ENCODE data around the gene PHF13. TPM values are rescaled to one million over a fixed set of nuclear protein-coding genes. Genes with fewer than 3 reads are reported as not detected.
"Not testable (repeated sequence)": the region's sequence is repeated elsewhere in the genome, so short reads cannot be mapped to it uniquely, and the experiment has no call there.

Gene PHF13
- total and polyA plus RNA-seq, 2 experiments from 2014 or later: 9.6 to 11.4 TPM

DNA sequence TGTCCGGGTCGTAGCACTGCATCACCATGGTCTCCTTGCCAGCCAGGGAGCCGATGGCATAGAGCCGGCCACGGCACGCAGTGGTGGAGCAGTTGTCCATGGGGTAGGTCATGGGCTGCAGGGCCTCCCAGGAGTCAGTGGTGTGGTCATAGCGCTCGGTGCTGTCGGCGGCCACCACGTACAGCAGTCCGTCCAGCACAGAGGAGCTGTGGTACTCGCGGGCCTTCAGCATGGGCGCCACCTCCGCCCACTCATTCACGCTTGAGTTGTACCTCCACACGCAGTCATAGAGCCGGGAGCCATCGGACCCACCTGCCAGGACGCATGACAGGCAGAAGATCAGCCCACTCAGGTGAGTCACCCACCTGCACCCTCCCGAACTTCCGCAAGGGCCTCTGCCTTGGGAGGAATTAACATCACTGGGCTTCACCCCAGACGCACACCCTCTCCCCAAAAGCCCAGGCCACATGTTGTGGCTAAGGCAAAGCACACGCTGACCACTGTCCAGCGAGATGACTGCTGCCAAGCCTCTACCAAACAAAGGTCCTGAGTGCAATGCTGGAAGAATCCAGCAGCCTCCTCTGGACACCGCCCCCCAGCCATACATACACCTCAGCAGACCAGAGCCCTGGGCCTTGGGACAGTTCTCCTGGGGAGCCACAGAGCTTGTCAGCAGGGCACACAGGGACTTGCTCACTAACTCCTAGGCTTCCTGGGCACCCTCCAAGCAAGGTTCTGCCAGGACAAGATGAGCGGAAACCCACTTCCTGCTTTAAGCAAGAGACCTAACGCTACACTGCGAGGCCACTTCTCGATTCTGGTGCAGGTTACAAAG, 14.2 kb upstream of the PHF13 start:
- Histone ChIP-seq H2AFZ (no peak overlapping the region), H3K27ac (no peak overlapping the region), H3K9me3 (ENCODE audit: low read depth) (no peaks in the 10 kb centered on the region), H3K79me2 (peaks cover 56% of the 10 kb centered on the region), H3K4me2 (peak overlapping the region; percentile 88), H3K27me3 (no peaks in the 10 kb centered on the region), H3K9me2 (replicated peaks; ENCODE audit: insufficient read depth) (no peaks in the 10 kb centered on the region), H4K20me1 (ENCODE audit: insufficient read depth, poor library complexity, severe bottlenecking) (peaks cover 29% of the 10 kb centered on the region), H3K36me3 (replicated peaks; ENCODE audit: insufficient read depth, low read depth) (no peaks in the 10 kb centered on the region), H3K4me3 (no peak overlapping the region), H3K4me1 (ENCODE audit: insufficient read depth) (peaks cover 25% of the 10 kb centered on the region)
- WGBS (ENCODE audit: low lambda C conversion rate, missing lambda C conversion rate): 96% methylated on average over 31 of the region's 31 CpGs
- TF ChIP-seq EZH2 (IDR thresholded peaks at IDR 0.05; ENCODE audit: borderline replicate concordance) (no peak), EZH2phosphoT487 (IDR thresholded peaks at IDR 0.05; ENCODE audit: low read depth, severe bottlenecking, unreplicated experiment) (no peak), CTCF (IDR thresholded peaks at IDR 0.05; ENCODE audit: poor library complexity) (no peak)
- DNase-seq (ENCODE audit: low spot score): no peak

GRCh38 chr1:6599991-6600390, 13.5 kb upstream of the PHF13 start:
- H3K4me1 ChIP-seq (ENCODE audit: insufficient read depth): peaks cover 31% of the 10 kb centered on the region
- H4K20me1 ChIP-seq (ENCODE audit: insufficient read depth, poor library complexity, severe bottlenecking): peaks cover 29% of the 10 kb centered on the region
- not testable (repeated sequence) for DNase-seq (ENCODE audit: low spot score); H3K36me3 ChIP-seq (replicated peaks; ENCODE audit: insufficient read depth, low read depth); H3K9me3 ChIP-seq (ENCODE audit: low read depth); H3K27me3 ChIP-seq; H3K9me2 ChIP-seq (replicated peaks; ENCODE audit: insufficient read depth); H2AFZ ChIP-seq
- WGBS (ENCODE audit: low lambda C conversion rate, missing lambda C conversion rate): 87% methylated on average over 8 of the region's 8 CpGs
- peak overlapping the region; percentile 88 for H3K4me2 ChIP-seq
- H3K4me3 ChIP-seq: peak overlapping the region; percentile 6
- peak overlapping the region; percentile 100 for H3K27ac ChIP-seq
- peaks cover 59% of the 10 kb centered on the region for H3K79me2 ChIP-seq

- DNase-seq (ENCODE audit: low spot score): no peak
- 27% methylated on average over 10 of the region's 10 CpGs for WGBS (ENCODE audit: low lambda C conversion rate, missing lambda C conversion rate)
- Histone ChIP-seq H2AFZ (no peak overlapping the region), H3K79me2 (peaks cover 62% of the 10 kb centered on the region), H3K36me3 (replicated peaks; ENCODE audit: insufficient read depth, low read depth) (no peaks in the 10 kb centered on the region), H3K4me3 (peak overlapping the region; percentile 6), H3K27ac (peak overlapping the region; percentile 100), H3K4me2 (peak overlapping the region; percentile 88), H3K27me3 (no peaks in the 10 kb centered on the region), H3K4me1 (ENCODE audit: insufficient read depth) (peaks cover 33% of the 10 kb centered on the region), H4K20me1 (ENCODE audit: insufficient read depth, poor library complexity, severe bottlenecking) (peaks cover 29% of the 10 kb centered on the region), H3K9me2 (replicated peaks; ENCODE audit: insufficient read depth) (no peaks in the 10 kb centered on the region), H3K9me3 (ENCODE audit: low read depth) (no peaks in the 10 kb centered on the region)
- no peak for TF ChIP-seq CTCF (IDR thresholded peaks at IDR 0.05; ENCODE audit: poor library complexity)
- no peak for TF ChIP-seq EZH2 (IDR thresholded peaks at IDR 0.05; ENCODE audit: borderline replicate concordance)
- no peak for TF ChIP-seq EZH2phosphoT487 (IDR thresholded peaks at IDR 0.05; ENCODE audit: low read depth, severe bottlenecking, unreplicated experiment)
These were observed 13.0 kb upstream of the PHF13 start for GRCh38 chr1:6600410-6601048.
